ENCODE results near the gene SHFL. TPM values are rescaled to one million over a fixed set of nuclear protein-coding genes. Genes with fewer than 3 reads are reported as not detected.
A peak's percentile ranks its signal among the peaks of the same experiment; 100 is the strongest.

SHFL gene
- total and polyA plus RNA-seq, 2 of the 4 experiments (the other 2 are of a cell fraction) = 9.0 to 32.1 TPM

DNA sequence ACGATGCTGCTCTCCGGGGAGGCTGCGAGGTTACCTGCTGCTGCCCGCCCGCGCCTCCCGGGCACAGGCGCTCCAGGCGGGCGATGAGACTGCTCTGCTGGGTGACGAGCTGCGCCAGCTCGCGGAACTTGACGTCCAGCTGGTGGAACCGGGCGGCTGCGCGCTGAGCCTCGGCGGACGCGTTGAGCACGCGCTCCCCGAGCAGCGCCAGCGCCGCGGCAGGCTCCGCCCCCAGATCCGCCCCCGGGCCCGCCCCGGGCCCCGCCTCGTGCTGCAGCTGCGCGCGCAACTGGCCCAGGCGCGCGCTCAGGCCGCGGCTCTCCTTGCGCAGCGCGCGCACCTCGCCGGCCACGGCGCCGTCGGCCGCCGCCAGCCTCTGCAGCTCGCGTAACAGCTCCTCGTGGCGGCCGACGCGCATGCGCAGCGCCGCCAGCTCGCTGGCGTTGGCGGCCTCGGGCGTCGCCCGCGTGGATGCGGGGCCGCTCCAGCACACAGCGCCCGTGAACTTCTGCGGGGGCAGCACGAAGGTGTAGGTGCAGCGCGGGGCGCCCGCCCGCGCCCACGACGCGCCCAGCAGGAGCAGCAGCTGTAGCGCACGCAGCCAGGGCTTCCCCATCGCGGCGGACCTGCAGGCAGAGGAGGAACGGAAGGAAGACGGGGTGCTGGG, 10.0 kb downstream of the SHFL start:
- Histone ChIP-seq H3K4me1 (ENCODE audit: control insufficient read depth, insufficient read depth, low read length) (peaks cover 4% of the 10 kb centered on the region), H3K4me3 (ENCODE audit: insufficient read depth, low read depth, low read length) (peak overlapping the region; percentile 55), H3K4me2 (ENCODE audit: low read depth, low read length) (peak overlapping the region; percentile 90), H2AK9ac (replicated peaks; ENCODE audit: low read depth, low read length, poor library complexity) (peak overlapping the region; percentile 98), H2BK120ac (ENCODE audit: low read depth, low read length) (peak overlapping the region; percentile 77), H2BK15ac (ENCODE audit: low read depth, low read length) (no peak overlapping the region), H3K9me1 (ENCODE audit: insufficient read depth, low read length) (no peaks in the 10 kb centered on the region), H3K27ac (ENCODE audit: insufficient read depth, low read length) (peak overlapping the region; percentile 79), H2AK5ac (ENCODE audit: low read depth, low read length) (peak overlapping the region; percentile 94), H3K23ac (ENCODE audit: low read depth, low read length) (peak overlapping the region; percentile 88), H2BK5ac (ENCODE audit: low read depth, low read length, poor library complexity, severe bottlenecking) (peak overlapping the region; percentile 88), H3K79me1 (ENCODE audit: low read depth in 1 of 2, low read length in 2 of 2) (no peaks in the 10 kb centered on the region), H3K36me3 (ENCODE audit: control insufficient read depth, insufficient read depth, low read length) (peaks cover 15% of the 10 kb centered on the region; the same call in 1 of the 2 replicates), H3K4ac (ENCODE audit: low read depth, low read length) (peak overlapping the region; percentile 96), H3K27me3 (ENCODE audit: control insufficient read depth, insufficient read depth, low read length) (no peaks in the 10 kb centered on the region), H3K9me3 (ENCODE audit: control insufficient read depth, insufficient read depth, low read length) (no peaks in the 10 kb centered on the region), H4K20me1 (ENCODE audit: insufficient read depth, low read length) (no peaks in the 10 kb centered on the region), H4K91ac (ENCODE audit: insufficient read depth, low read depth, low read length) (peak overlapping the region; percentile 87), H3K56ac (ENCODE audit: extremely low read depth, insufficient read depth, low read length) (no peak overlapping the region), H3K9ac (ENCODE audit: low read depth, low read length) (peak overlapping the region; percentile 84), H2BK20ac (ENCODE audit: low read depth, low read length) (no peak overlapping the region), H4K8ac (ENCODE audit: low read depth in 2 of 2, low read length in 2 of 2) (peak overlapping the region; percentile 98 to 100), H3K14ac (replicated peaks; ENCODE audit: low read depth, low read length) (peak overlapping the region; percentile 86), H3K18ac (ENCODE audit: low read depth, low read length) (no peak overlapping the region), H4K5ac (ENCODE audit: low read depth, low read length) (peak overlapping the region; percentile 92), H2AFZ (replicated peaks; ENCODE audit: low read length, poor library complexity) (peak overlapping the region; percentile 100)
- DNase-seq = peak; percentile 89
- no TSS peak for BruUV-seq (replicated peaks)
- dilution Hi-C loops (cut with HindIII; ENCODE audit: low sequenced_read_pairs, unreplicated experiment) (no loop called here), in situ Hi-C loops (cut with MboI; ENCODE audit: low sequenced_read_pairs) (no loop called here), intact Hi-C loops (cut with micrococcal nuclease) (loop anchor here (5.0 kb wide), 1 partner anchor 164 kb away; no protein-coding TSS in a partner anchor)
- POLR2A ChIA-PET (ENCODE audit: unreplicated experiment) = interaction anchor here (0.7 to 1.0 kb wide), 2 partner anchors 96 to 109 kb away, joined by 3 read pairs; no protein-coding TSS in a partner anchor
- CTCF ChIA-PET = no interaction called here
- ATAC-seq (ENCODE audit: low read depth) = peak; percentile 98
- 3% methylated on average over 67 of the region's 97 CpGs; no CpG with 5 or more reads in 1 of the 2 experiments for WGBS, 2 experiments (ENCODE audit: extremely low coverage in 2 of 2, insufficient read length in 1 of 2)
- TF ChIP-seq, protein P1, sequence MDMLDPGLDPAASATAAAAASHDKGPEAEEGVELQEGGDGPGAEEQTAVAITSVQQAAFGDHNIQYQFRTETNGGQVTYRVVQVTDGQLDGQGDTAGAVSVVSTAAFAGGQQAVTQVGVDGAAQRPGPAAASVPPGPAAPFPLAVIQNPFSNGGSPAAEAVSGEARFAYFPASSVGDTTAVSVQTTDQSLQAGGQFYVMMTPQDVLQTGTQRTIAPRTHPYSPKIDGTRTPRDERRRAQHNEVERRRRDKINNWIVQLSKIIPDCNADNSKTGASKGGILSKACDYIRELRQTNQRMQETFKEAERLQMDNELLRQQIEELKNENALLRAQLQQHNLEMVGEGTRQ (IDR thresholded peaks at IDR 0.05; ENCODE audit: low read depth, low read length) = peak; percentile 65
- TF ChIP-seq RAD21 (IDR thresholded peaks at IDR 0.05; ENCODE audit: low read length) (no peak), RFX5 (IDR thresholded peaks at IDR 0.05; ENCODE audit: low read depth, low read length) (no peak), CEBPB (IDR thresholded peaks at IDR 0.05; ENCODE audit: low read depth, low read length) (no peak), POLR2A (IDR thresholded peaks at IDR 0.05; ENCODE audit: low read depth, low read length) (no peak), BHLHE40 (IDR thresholded peaks at IDR 0.05; ENCODE audit: low read depth, low read length) (no peak), MXI1 (IDR thresholded peaks at IDR 0.05; ENCODE audit: borderline replicate concordance, low read depth, low read length) (peak; percentile 87; the same call in 1 of the 2 replicates), MAZ (IDR thresholded peaks at IDR 0.05; ENCODE audit: borderline replicate concordance, low read depth, low read length) (no peak), MAFK (IDR thresholded peaks at IDR 0.05; ENCODE audit: low read depth, low read length) (no peak), CHD1 (IDR thresholded peaks at IDR 0.05; ENCODE audit: low read depth, low read length) (no peak), NFE2L2 (IDR thresholded peaks at IDR 0.05; ENCODE audit: low read depth, low read length) (no peak), SMC3 (IDR thresholded peaks at IDR 0.05; ENCODE audit: low read depth, low read length) (no peak), FOS (IDR thresholded peaks at IDR 0.05; ENCODE audit: low read depth, low read length) (no peak), RCOR1 (IDR thresholded peaks at IDR 0.05; ENCODE audit: insufficient replicate concordance, low read length) (no peak)
- TF ChIP-seq, protein P2, sequence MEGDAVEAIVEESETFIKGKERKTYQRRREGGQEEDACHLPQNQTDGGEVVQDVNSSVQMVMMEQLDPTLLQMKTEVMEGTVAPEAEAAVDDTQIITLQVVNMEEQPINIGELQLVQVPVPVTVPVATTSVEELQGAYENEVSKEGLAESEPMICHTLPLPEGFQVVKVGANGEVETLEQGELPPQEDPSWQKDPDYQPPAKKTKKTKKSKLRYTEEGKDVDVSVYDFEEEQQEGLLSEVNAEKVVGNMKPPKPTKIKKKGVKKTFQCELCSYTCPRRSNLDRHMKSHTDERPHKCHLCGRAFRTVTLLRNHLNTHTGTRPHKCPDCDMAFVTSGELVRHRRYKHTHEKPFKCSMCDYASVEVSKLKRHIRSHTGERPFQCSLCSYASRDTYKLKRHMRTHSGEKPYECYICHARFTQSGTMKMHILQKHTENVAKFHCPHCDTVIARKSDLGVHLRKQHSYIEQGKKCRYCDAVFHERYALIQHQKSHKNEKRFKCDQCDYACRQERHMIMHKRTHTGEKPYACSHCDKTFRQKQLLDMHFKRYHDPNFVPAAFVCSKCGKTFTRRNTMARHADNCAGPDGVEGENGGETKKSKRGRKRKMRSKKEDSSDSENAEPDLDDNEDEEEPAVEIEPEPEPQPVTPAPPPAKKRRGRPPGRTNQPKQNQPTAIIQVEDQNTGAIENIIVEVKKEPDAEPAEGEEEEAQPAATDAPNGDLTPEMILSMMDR (conservative IDR thresholded peaks at IDR 0.05; ENCODE audit: low read depth, low read length) = no peak

Measured in IMR-90 (cell line).